Bronchial smooth muscle cell (primary cell): Measurements from ENCODE around the gene PCDHA9. TPM values are rescaled to one million over a fixed set of nuclear protein-coding genes. Genes with fewer than 3 reads are reported as not detected.

Experiments used
- total RNA-seq: library from RNA; depleted of rRNA; stranded (reverse); fragments of >200 nt; gene quantifications from 2 replicates; pipeline ENCODE4 v1.2.1, GENCODE V29; 2014

Gene PCDHA9
- total RNA-seq, 1 donor from 2014 or later, result 0.16 TPM

Other genes starting within 250 kb of the PCDHA9 start
- gene CD14, start 215.2 kb upstream of the PCDHA9 start, total RNA-seq, result 0.32 TPM in 1 of 2 replicates, not detected in the other
- 6.2 and 6.8 TPM in 2 replicates for gene TMCO6, start 208.9 kb upstream of the PCDHA9 start, total RNA-seq
- gene NDUFA2, start 200.8 kb upstream of the PCDHA9 start, total RNA-seq, result 94.2 and 102 TPM in 2 replicates
- 130 and 168 TPM in 2 replicates for gene IK, start 200.6 kb upstream of the PCDHA9 start, total RNA-seq
- 19.0 and 22.4 TPM in 2 replicates for gene WDR55, start 183.5 kb upstream of the PCDHA9 start, total RNA-seq
- gene DND1, start 174.8 kb upstream of the PCDHA9 start, total RNA-seq, result 0.16 and 0.17 TPM in 2 replicates
- 73.1 and 73.9 TPM in 2 replicates for gene HARS1, start 157.0 kb upstream of the PCDHA9 start, total RNA-seq
- gene HARS2, start 156.9 kb upstream of the PCDHA9 start, total RNA-seq, result 27.0 and 34.0 TPM in 2 replicates
- gene ZMAT2, start 147.9 kb upstream of the PCDHA9 start, total RNA-seq, result 69.5 and 93.2 TPM in 2 replicates
- gene PCDHA1, start 62.2 kb upstream of the PCDHA9 start, total RNA-seq, result under 0.01 TPM in 2 replicates
- under 0.01 TPM in 1 of 2 replicates, not detected in the other for gene PCDHA2, start 53.5 kb upstream of the PCDHA9 start, total RNA-seq
- 0.32 and 0.34 TPM in 2 replicates for gene PCDHA3, start 47.3 kb upstream of the PCDHA9 start, total RNA-seq
- gene PCDHA4, start 41.3 kb upstream of the PCDHA9 start, total RNA-seq, result 0.32 and 0.86 TPM in 2 replicates
- gene PCDHA5, start 26.8 kb upstream of the PCDHA9 start, total RNA-seq, result under 0.01 and 0.09 TPM in 2 replicates
- gene PCDHA6, start 20.4 kb upstream of the PCDHA9 start, total RNA-seq, result 0.17 and 0.32 TPM in 2 replicates
- gene PCDHA7, start 14.1 kb upstream of the PCDHA9 start, total RNA-seq, result 0.26 and 0.47 TPM in 2 replicates
- 0.16 and 0.17 TPM in 2 replicates for gene PCDHA8, start 7.2 kb upstream of the PCDHA9 start, total RNA-seq
- gene PCDHA10, start 7.5 kb downstream of the PCDHA9 start, total RNA-seq, result under 0.01 and 0.26 TPM in 2 replicates
- gene PCDHA11, start 20.6 kb downstream of the PCDHA9 start, total RNA-seq, result 0.09 and 0.16 TPM in 2 replicates
- gene PCDHA12, start 26.9 kb downstream of the PCDHA9 start, total RNA-seq, result under 0.01 TPM in 2 replicates
- 0.09 and 0.16 TPM in 2 replicates for gene PCDHA13, start 33.7 kb downstream of the PCDHA9 start, total RNA-seq
- under 0.01 and 0.09 TPM in 2 replicates for gene PCDHAC1, start 77.9 kb downstream of the PCDHA9 start, total RNA-seq
- under 0.01 and 0.09 TPM in 2 replicates for gene PCDHAC2, start 118.1 kb downstream of the PCDHA9 start, total RNA-seq
- gene PCDHB1, start 203.0 kb downstream of the PCDHA9 start, total RNA-seq, result not detected in 2 replicates
- gene PCDHB2, start 246.2 kb downstream of the PCDHA9 start, total RNA-seq, result 1.3 and 8.4 TPM in 2 replicates